MCF 10A (cell line): ENCODE measurements around the gene GRB14. TPM values are rescaled to one million over a fixed set of nuclear protein-coding genes. Genes with fewer than 3 reads are reported as not detected.

Experiments used
- BruUV-seq: library from RNA; stranded (reverse); fragments of 400-500 nt; replicated peaks from 2 replicates; lab custom pipeline; 2021; lab: Mats Ljungman, UMichigan
- CTCF ChIA-PET: fragments of 300-600 bp; sonication (Branson Sonifier 250); formaldehyde crosslinking; extraction: SDS; loops from one replicate; lab custom pipeline; 2021; ENCODE audit warnings: antibody characterized with exemption, inconsistent platforms; lab: Yijun Ruan, JAX
- POLR2A ChIA-PET: fragments of 300-600, 350-650 bp; sonication (Branson Sonifier 250); formaldehyde crosslinking; extraction: SDS; loops from one replicate; lab custom pipeline; 2020; ENCODE audit warnings: antibody characterized with exemption, inconsistent platforms; lab: Yijun Ruan, JAX
- DNase-seq: peaks from one replicate; pipeline ENCODE4 v3.0.0-alpha.2; 2018; ENCODE audit not compliant: unreplicated experiment
- H3K27ac Mint-ChIP-seq: one replicate; pipeline ENCODE4 v1.8.0; 2022; ENCODE audit warnings: mild to moderate bottlenecking, low read depth, mixed read lengths; ENCODE audit not compliant: unreplicated experiment
- H3K27me3 Mint-ChIP-seq: one replicate; pipeline ENCODE4 v1.8.0; 2022; ENCODE audit warnings: mixed read lengths; ENCODE audit not compliant: insufficient read depth, unreplicated experiment
- H3K36me3 Mint-ChIP-seq: one replicate; pipeline ENCODE4 v1.8.0; 2022; ENCODE audit warnings: mild to moderate bottlenecking, moderate library complexity, mixed read lengths; ENCODE audit not compliant: insufficient read depth, unreplicated experiment
- H3K4me1 Mint-ChIP-seq: one replicate; pipeline ENCODE4 v1.8.0; 2022; ENCODE audit warnings: mixed read lengths; ENCODE audit not compliant: insufficient read depth, unreplicated experiment
- H3K4me3 Mint-ChIP-seq: one replicate; pipeline ENCODE4 v1.8.0; 2022; ENCODE audit warnings: mild to moderate bottlenecking, moderate library complexity, mixed read lengths; ENCODE audit not compliant: unreplicated experiment
- H3K9me3 Mint-ChIP-seq: one replicate; pipeline ENCODE4 v1.8.0; 2022; ENCODE audit warnings: mixed read lengths; ENCODE audit not compliant: unreplicated experiment
- CTCF ChIP-seq: fragments of 200-600 bp; IDR thresholded peaks from one replicate; pipeline ENCODE4 v1.8.0; 2022; ENCODE audit warnings: antibody characterized with exemption, mild to moderate bottlenecking; ENCODE audit not compliant: unreplicated experiment
- intact Hi-C: fragments of 100-400 bp; cut with micrococcal nuclease; formaldehyde crosslinking; loops from 2 replicates; pipeline ENCODE4 v1.14.1; 2022
- total RNA-seq: library from RNA; stranded (reverse); gene quantifications from 2 replicates; pipeline ENCODE4 v1.2.3, GENCODE V29; 2022

GRB14 gene
- total RNA-seq, 1 experiment from 2014 or later, result 2.0 TPM

GRCh38 chr2:164530464-164530863 lies 90.8 kb downstream of the GRB14 start:
- H3K27ac Mint-ChIP-seq, result no peak overlapping the region
- TF ChIP-seq CTCF, result no peak
- H3K4me3 Mint-ChIP-seq, result no peak overlapping the region
- H3K4me1 Mint-ChIP-seq, result no peaks in the 10 kb centered on the region
- no TSS peak for BruUV-seq
- H3K27me3 Mint-ChIP-seq, result no peaks in the 10 kb centered on the region
- no peak for DNase-seq
- POLR2A ChIA-PET, result interaction anchor here (1.1 kb wide), 1 partner anchor 1348 kb away, joined by 4 read pairs; no protein-coding TSS in a partner anchor
- CTCF ChIA-PET, result interaction anchor here (0.6 to 1.0 kb wide), 7 partner anchors 99 to 1636 kb away, joined by 3 to 4 read pairs (median 3); no protein-coding TSS in a partner anchor
- no peaks in the 10 kb centered on the region for H3K9me3 Mint-ChIP-seq
- intact Hi-C loops, result no loop called here
- no peaks in the 10 kb centered on the region for H3K36me3 Mint-ChIP-seq

- no peak overlapping the region for H3K27ac Mint-ChIP-seq
- no TSS peak for BruUV-seq
- no peaks in the 10 kb centered on the region for H3K27me3 Mint-ChIP-seq
- H3K4me1 Mint-ChIP-seq, result no peaks in the 10 kb centered on the region
- ChIA-PET CTCF (interaction anchor here (0.5 to 0.9 kb wide), 3 partner anchors 13 to 1052 kb away, joined by 3 to 4 read pairs (median 3); no protein-coding TSS in a partner anchor), POLR2A (interaction anchor here (1.1 kb wide), 1 partner anchor 9 kb away, joined by 4 read pairs; no protein-coding TSS in a partner anchor)
- DNase-seq, result no peak
- no peak for TF ChIP-seq CTCF
- intact Hi-C loops, result no loop called here
- H3K9me3 Mint-ChIP-seq, result peaks cover 6% of the 10 kb centered on the region
- no peak overlapping the region for H3K4me3 Mint-ChIP-seq
- no peaks in the 10 kb centered on the region for H3K36me3 Mint-ChIP-seq
Measured at GRCh38 chr2:164523726-164524125, 97.6 kb downstream of the GRB14 start.

GRCh38 chr2:164523009-164523408 lies 98.3 kb downstream of the GRB14 start:
- Mint-ChIP-seq H3K4me3 (no peak overlapping the region), H3K9me3 (peaks cover 13% of the 10 kb centered on the region), H3K36me3 (no peaks in the 10 kb centered on the region), H3K4me1 (no peaks in the 10 kb centered on the region), H3K27me3 (no peaks in the 10 kb centered on the region), H3K27ac (no peak overlapping the region)
- DNase-seq, result no peak
- intact Hi-C loops, result no loop called here
- CTCF ChIA-PET, result interaction anchor here (0.9 kb wide), 1 partner anchor 14 kb away, joined by 4 read pairs; no protein-coding TSS in a partner anchor
- POLR2A ChIA-PET, result no interaction called here
- no peak for TF ChIP-seq CTCF
- no TSS peak for BruUV-seq

- H3K27ac Mint-ChIP-seq, result no peak overlapping the region
- H3K36me3 Mint-ChIP-seq, result no peaks in the 10 kb centered on the region
- H3K9me3 Mint-ChIP-seq, result peaks cover 18% of the 10 kb centered on the region
- CTCF ChIA-PET, result interaction anchor here (0.9 kb wide), 1 partner anchor 14 kb away, joined by 4 read pairs; no protein-coding TSS in a partner anchor
- no peak for DNase-seq
- TF ChIP-seq CTCF, result no peak
- H3K4me3 Mint-ChIP-seq, result no peak overlapping the region
- no TSS peak for BruUV-seq
- H3K27me3 Mint-ChIP-seq, result no peaks in the 10 kb centered on the region
- POLR2A ChIA-PET, result no interaction called here
- H3K4me1 Mint-ChIP-seq, result no peaks in the 10 kb centered on the region
- intact Hi-C loops, result no loop called here
Measured at GRCh38 chr2:164522561-164522981, 98.7 kb downstream of the GRB14 start.
